ENCODE data around the gene POLR1F. TPM values are rescaled to one million over a fixed set of nuclear protein-coding genes. Genes with fewer than 3 reads are reported as not detected.

The POLR1F gene
- total RNA-seq (2014; rRNA removed; shearing (Covaris generic)) (35.2 and 38.1 TPM in 2 replicates), polyA plus RNA-seq (2016; fragmentation: Nextera tagmentation; extraction: Ambion mirVana) (89.3 and 99.9 TPM in 2 replicates)
- long read RNA-seq, transcript TWISTNB-202 (2 exons, 427 nt) = minor isoform, 12 of 40 reads
- long read RNA-seq, transcript TWISTNB-201 (4 exons, 3,942 nt) = major isoform, 26 of 40 reads
- long read RNA-seq, partial matches to known transcripts = 1 of 40 reads
- long read RNA-seq, other reads (novel, unspliced or antisense) = 1 of 40 reads

DNA sequence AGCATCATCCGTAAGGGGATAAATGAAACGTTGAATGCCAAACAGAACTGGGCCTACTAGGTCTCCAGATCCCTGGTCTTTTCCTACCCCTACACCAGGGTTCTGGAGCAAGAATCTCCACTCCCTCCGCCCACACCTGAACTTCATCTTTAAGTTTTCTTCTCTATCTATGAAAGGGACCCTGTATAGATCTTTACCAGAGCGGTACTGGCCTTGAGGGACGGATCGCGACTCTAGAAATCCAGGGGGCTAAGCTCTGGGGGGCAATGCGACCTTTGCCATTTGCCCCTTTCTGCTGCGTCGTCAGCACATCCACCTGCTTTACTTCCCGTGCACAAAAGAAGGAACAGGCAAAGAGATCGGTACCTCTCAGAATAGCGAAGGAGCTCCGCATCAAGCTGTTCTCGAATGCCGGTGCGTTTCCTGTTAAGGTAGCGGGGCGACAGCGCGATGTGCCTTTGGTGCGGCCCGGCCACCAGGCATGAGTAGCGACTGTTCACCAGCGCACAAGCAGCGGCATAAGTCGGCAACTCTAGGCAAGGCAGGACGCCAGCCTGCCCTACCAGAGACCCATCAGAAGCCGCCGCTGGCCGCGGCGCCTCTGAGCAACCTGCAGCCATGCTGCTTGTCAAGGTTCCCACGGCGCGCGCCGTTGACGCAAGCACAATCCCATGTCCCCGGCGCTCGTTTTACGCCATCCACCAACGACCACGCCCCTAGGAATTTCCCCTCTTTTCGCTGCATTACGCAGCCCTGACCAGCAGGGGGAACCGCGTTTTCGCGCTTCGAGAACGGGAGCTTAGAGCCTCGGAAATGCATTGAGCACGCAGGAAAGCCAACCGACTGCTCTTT is at the start of gene POLR1F:
POLR1F (minus strand) TSS at position 641 of the 852 bp plus-strand sequence; CDS start at position 620, 21 bp downstream.
- peaks cover 7% of the 10 kb centered on the region; the same call in 1 of the 2 replicates for H4K20me1 ChIP-seq (replicated peaks; ENCODE audit: insufficient read depth)
- H3K36me3 ChIP-seq (ENCODE audit: insufficient read depth) = no peaks in the 10 kb centered on the region
- Mint-ChIP-seq H3K27ac (peak within 1 kb of the TSS; percentile 95), H3K27me3 (ENCODE audit: insufficient read depth, low read depth, poor library complexity) (peaks cover 3% of the 10 kb centered on the region), H3K9me3 (no peaks in the 10 kb centered on the region), H3K4me1 (peaks cover 33% of the 10 kb centered on the region), H3K36me3 (ENCODE audit: low read depth) (no peaks in the 10 kb centered on the region), H3K4me3 (peak within 1 kb of the TSS; percentile 99)
- peak within 1 kb of the TSS; percentile 93 for H2AFZ ChIP-seq
- no peaks in the 10 kb centered on the region for H3K27me3 ChIP-seq (ENCODE audit: insufficient read depth)
- DNase-seq (ENCODE audit: low spot score) = peak; percentile 97
- H3K4me2 ChIP-seq = peak within 1 kb of the TSS; percentile 98
- H3K79me2 ChIP-seq (replicated peaks; ENCODE audit: insufficient read depth) = peaks cover 50% of the 10 kb centered on the region
- H3K4me1 ChIP-seq (ENCODE audit: insufficient read depth) = peaks cover 19% of the 10 kb centered on the region
- TF ChIP-seq EZH2phosphoT487 (IDR thresholded peaks at IDR 0.05; ENCODE audit: unreplicated experiment) (no peak), EZH2 (IDR thresholded peaks at IDR 0.05; ENCODE audit: low read depth, unreplicated experiment) (no peak), POLR2AphosphoS5 (IDR thresholded peaks at IDR 0.05; ENCODE audit: low read depth) (peak; percentile 86), CREB1 (CRISPR knock-in tag; IDR thresholded peaks at IDR 0.05; ENCODE audit: low read depth) (peak; percentile 99), ZNF462 (CRISPR knock-in tag; IDR thresholded peaks at IDR 0.05) (no peak), STAT1 (IDR thresholded peaks at IDR 0.05; ENCODE audit: unreplicated experiment) (no peak), ZNF331 (CRISPR knock-in tag; IDR thresholded peaks at IDR 0.05; ENCODE audit: low read depth) (no peak)
- TF ChIP-seq, protein P1, sequence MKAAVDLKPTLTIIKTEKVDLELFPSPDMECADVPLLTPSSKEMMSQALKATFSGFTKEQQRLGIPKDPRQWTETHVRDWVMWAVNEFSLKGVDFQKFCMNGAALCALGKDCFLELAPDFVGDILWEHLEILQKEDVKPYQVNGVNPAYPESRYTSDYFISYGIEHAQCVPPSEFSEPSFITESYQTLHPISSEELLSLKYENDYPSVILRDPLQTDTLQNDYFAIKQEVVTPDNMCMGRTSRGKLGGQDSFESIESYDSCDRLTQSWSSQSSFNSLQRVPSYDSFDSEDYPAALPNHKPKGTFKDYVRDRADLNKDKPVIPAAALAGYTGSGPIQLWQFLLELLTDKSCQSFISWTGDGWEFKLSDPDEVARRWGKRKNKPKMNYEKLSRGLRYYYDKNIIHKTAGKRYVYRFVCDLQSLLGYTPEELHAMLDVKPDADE (IDR thresholded peaks at IDR 0.05) = peak; percentile 17; the same call in 1 of the 2 replicates
- TF ChIP-seq, protein P2, sequence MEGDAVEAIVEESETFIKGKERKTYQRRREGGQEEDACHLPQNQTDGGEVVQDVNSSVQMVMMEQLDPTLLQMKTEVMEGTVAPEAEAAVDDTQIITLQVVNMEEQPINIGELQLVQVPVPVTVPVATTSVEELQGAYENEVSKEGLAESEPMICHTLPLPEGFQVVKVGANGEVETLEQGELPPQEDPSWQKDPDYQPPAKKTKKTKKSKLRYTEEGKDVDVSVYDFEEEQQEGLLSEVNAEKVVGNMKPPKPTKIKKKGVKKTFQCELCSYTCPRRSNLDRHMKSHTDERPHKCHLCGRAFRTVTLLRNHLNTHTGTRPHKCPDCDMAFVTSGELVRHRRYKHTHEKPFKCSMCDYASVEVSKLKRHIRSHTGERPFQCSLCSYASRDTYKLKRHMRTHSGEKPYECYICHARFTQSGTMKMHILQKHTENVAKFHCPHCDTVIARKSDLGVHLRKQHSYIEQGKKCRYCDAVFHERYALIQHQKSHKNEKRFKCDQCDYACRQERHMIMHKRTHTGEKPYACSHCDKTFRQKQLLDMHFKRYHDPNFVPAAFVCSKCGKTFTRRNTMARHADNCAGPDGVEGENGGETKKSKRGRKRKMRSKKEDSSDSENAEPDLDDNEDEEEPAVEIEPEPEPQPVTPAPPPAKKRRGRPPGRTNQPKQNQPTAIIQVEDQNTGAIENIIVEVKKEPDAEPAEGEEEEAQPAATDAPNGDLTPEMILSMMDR (conservative IDR thresholded peaks at IDR 0.05; ENCODE audit: low read depth in 2 of 2) = peak; percentile 86 to 92
- peak within 1 kb of the TSS; percentile 62; the same call in 1 of the 2 replicates for H3K27ac ChIP-seq (ENCODE audit: low read depth)
- H3K9me2 ChIP-seq (ENCODE audit: insufficient read depth) = no peaks in the 10 kb centered on the region
- ATAC-seq = peak; percentile 95
- H3F3A ChIP-seq (replicated peaks; ENCODE audit: low read depth) = no peaks in the 10 kb centered on the region
- H3K4me3 ChIP-seq = peak within 1 kb of the TSS; percentile 97
